Fibroblast of the aortic adventitia (primary cell): ENCODE measurements around the gene RAD23A. TPM values are rescaled to one million over a fixed set of nuclear protein-coding genes. Genes with fewer than 3 reads are reported as not detected.
"Not testable (repeated sequence)": the region's sequence is repeated elsewhere in the genome, so short reads cannot be mapped to it uniquely, and the experiment has no call there.

Experiments
- DNase-seq: peaks from one replicate; pipeline ENCODE4 v3.0.0-alpha.2; 2010; ENCODE audit warnings: low read depth
- H3K4me3 ChIP-seq: 2 replicates; pipeline ENCODE4 v1.5.1; 2011; ENCODE audit warnings: low read depth, mild to moderate bottlenecking, control low read depth, low read length, moderate library complexity
- total RNA-seq: library from RNA; depleted of rRNA; stranded (reverse); fragments of >200 nt; gene quantifications from 2 replicates; pipeline ENCODE4 v1.2.3, GENCODE V29; 2012; ENCODE audit warnings: low replicate concordance
- TF ChIP-seq, protein P1 (sequence below): IDR thresholded peaks from 2 replicates; pipeline ENCODE4 v1.5.1; 2011; ENCODE audit warnings: mild to moderate bottlenecking, low read length, control low read depth, inconsistent platforms; ENCODE audit not compliant: insufficient read depth

Gene RAD23A
- total RNA-seq, 1 donor, result 101 TPM

DNA sequence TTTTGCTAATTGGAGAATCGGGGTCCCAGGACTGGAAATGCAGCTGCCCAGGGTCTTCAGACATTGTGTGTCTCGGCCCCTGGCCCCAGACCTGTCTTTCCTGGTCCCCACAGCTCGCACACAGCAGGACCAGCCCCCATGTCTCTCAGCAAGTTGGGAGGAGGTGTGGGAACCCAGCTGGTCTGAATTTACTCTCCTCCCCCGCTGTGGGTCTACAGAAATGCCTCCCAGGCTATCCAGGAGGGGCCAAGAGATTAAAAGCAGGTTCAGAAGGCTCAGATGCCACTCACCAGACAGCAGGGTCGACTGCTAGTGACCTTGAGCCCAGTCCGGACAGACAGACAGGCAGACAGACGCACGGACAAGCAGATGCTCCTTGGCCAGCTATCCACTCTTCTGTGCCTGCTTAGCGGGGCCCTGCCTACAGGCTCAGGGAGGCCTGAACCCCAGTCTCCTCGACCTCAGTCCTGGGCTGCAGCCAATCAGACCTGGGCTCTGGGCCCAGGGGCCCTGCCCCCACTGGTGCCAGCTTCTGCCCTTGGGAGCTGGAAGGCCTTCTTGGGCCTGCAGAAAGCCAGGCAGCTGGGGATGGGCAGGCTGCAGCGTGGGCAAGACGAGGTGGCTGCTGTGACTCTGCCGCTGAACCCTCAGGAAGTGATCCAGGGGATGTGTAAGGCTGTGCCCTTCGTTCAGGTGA is 23.8 kb downstream of the RAD23A start, which contains the start of gene DAND5:
Gene DAND5 (plus strand): TSS at position 285 of the 697 bp plus-strand sequence. CDS start 85 bp downstream, at position 370.
- DNase-seq, result no peak
- TF ChIP-seq, protein P1, sequence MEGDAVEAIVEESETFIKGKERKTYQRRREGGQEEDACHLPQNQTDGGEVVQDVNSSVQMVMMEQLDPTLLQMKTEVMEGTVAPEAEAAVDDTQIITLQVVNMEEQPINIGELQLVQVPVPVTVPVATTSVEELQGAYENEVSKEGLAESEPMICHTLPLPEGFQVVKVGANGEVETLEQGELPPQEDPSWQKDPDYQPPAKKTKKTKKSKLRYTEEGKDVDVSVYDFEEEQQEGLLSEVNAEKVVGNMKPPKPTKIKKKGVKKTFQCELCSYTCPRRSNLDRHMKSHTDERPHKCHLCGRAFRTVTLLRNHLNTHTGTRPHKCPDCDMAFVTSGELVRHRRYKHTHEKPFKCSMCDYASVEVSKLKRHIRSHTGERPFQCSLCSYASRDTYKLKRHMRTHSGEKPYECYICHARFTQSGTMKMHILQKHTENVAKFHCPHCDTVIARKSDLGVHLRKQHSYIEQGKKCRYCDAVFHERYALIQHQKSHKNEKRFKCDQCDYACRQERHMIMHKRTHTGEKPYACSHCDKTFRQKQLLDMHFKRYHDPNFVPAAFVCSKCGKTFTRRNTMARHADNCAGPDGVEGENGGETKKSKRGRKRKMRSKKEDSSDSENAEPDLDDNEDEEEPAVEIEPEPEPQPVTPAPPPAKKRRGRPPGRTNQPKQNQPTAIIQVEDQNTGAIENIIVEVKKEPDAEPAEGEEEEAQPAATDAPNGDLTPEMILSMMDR, result no peak
- no peak within 1 kb of the TSS for H3K4me3 ChIP-seq

DNA sequence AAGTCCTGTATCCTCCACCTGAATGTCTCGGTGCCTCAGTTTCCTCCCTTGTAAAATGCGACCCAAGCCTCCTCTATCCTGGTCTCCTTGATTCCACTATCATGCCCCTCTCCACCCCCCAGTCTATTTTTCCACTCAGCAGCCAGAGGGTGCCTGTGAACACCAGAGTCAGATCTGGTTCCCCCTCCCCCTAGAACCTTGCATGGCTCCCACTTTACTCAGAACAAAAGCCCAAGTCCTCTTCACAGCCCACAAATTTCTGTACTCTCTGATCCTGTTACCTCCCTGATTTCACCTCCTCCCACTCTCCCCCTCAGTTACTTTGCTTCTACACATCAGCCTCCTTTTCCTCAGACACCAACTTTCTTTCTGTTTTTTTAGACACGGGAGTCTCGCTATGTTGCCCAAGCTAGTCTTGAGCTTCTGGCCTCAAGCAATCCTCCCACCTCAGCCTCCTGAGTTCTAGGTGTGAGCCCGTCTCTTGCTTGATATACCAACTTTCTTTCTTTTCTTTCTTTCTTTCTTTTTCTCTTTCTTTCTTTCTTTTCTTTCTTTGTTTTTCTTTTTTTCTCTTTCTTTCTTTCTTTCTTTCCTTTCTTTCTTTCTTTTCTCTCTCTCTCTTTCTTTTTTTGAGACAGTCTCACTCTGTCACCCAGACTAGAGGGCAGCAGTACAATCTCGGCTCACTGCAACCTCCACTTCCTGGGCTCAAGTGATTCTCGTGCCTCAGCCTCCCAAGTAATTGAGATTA is 24.6 kb downstream of the RAD23A start:
- no peak overlapping the region for H3K4me3 ChIP-seq
- no peak for DNase-seq
- TF ChIP-seq, protein P1, result no peak

DNA sequence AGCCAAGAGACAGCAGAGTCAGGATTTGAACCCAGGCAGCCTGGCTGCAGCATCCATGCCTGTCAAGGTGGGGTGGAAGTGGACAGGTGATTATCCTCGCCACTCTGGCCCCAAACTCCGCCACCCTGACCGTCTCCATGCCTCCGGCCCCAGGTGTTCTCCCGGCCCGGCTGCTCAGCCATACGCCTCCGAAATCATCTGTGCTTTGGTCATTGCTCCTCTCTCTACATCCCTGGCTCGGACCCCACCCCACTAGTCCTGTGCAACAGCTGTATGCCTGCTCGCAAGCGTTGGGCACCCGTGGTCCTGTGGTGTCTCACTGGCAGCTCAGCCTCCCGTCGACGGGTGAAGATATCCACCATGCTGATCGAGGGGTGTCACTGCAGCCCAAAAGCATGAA is 27.6 kb downstream of the RAD23A start:
- TF ChIP-seq, protein P1, result no peak
- no peak overlapping the region for H3K4me3 ChIP-seq
- DNase-seq, result no peak

DNA sequence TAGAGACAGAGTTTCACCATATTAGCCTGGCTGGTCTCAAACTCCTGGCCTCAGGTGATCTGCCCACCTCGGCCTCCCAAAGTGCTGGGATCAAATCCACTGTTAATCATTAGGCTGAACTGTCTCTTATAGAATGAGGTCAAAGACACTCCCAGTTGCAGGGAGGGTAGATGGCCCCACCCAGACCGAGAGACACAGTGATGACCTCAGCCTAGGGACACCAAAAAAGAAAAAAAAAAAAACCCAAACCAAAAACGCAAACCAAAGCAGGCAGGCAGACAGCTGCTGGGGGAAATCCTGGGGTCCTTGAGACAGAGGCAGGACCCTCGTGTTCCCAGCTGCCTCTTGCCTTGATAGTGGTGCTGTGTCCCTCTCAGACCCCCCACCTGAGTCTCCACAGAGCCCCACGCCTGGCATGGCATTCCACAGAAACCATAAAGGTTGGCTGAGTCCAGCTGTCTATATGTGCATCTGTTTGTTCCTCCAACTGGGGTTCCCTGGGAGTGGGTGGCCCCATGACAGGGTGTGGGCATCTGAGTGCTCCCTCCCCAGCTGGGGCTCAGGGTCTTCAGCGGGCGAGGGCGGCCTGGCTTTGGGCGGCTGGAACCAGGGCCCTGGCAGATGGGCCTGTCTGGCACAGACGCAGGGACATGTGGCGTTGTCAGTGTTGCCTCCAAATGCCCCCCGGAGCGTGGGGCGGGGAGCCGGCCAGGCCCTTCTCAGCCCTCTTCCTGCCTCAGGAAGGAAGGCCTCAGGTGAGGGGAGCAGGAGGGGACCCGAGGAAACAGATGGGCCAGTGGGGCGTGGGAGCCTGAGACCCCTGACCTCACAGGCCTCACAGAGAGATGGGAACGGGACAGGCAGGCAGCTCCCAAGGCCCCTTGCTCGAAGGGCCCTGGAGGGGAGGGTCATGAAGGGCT is 28.9 kb downstream of the RAD23A start:
- H3K4me3 ChIP-seq, result no peak overlapping the region
- no peak for DNase-seq
- TF ChIP-seq, protein P1, result no peak

DNA sequence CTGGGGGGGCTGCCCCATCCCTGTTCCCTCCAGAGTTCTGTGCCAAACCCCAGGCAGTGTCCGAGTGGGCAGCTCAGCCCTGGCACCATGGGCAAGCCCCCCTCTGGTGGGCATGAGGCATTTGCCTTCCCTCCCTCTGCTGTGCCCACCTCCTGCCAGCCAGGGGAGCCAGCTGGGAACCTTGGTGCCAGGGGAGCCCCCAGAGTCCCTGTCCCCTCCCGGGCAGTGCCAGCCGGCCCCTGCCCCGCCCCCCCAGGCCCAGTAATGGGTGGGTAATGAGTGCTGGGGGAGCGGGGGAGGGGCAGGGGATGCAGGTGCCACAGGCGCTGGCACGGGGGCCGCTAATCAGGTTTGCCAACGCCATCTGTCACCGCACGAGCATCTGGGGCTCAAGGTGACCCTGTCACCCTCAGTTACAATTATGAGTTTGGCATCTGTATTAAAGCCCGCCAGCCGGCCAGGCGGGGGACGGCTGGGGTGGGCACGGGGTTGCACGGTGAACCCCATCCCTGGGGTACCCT is 29.6 kb downstream of the RAD23A start:
- no peak overlapping the region for H3K4me3 ChIP-seq
- TF ChIP-seq, protein P1, result no peak
- no peak for DNase-seq

DNA sequence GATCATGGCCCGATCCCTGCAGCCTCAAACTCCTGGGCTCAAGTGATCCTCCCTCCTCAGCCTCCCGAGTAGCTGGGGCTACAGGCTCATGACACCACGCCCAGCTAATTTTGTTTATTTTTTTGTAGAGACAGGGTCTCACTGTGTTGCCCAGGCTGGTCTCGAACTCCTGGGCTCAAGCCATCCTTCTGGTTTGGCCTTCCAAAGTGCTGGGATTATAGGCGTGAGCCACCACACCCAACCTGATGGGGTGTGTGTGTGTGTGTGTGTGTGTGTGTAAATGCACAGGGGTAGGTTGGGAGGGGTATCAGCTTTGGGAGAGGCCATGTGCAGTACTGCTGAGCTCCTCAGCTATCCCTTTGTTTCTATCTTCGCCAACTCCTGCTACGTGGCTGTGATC is 30.4 kb downstream of the RAD23A start:
- not testable (repeated sequence) for DNase-seq, H3K4me3 ChIP-seq

DNA sequence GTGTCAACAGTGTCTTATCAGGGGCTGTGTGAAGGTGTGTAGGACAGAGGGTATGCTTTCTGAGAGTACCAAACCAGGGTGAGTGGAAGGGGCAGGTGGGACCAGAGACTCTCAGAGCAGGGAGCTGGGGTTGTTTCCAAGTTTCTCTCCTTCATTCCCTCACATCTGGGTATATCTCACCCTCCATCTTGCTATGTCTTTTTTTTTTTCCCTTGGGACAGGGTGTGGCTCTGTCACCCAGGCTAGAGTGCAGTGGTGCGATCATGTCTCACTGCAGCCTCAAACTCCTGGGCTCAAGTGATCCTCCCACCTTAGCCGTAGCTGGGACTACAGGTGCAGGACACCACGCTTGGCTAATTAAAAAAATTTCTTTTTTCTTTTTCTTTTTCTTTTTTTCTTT is 34.3 kb downstream of the RAD23A start:
- TF ChIP-seq, protein P1, result no peak
- H3K4me3 ChIP-seq, result no peak overlapping the region
- DNase-seq, result no peak
